Psoas muscle (tissue), 8 donors: ENCODE data around the gene MDN1. TPM values are rescaled to one million over a fixed set of nuclear protein-coding genes. Genes with fewer than 3 reads are reported as not detected.
"Not testable (repeated sequence)": the region's sequence is repeated elsewhere in the genome, so short reads cannot be mapped to it uniquely, and the experiment has no call there.

Experiments used
- ATAC-seq, 4 donors: fragments of 200-7000 bp; cut with Tn5 transposase; one replicate each; pipeline ENCODE4 v1.9.1; 2020; ENCODE audit warnings: moderate library complexity in 3 of 4, mild to moderate bottlenecking in 2 of 4
- DNase-seq, 2 donors: peaks; one replicate each; pipeline ENCODE4 v3.0.0-alpha.2; 2020
- H3K27ac ChIP-seq: fragments of 200-600 bp; one replicate; pipeline ENCODE4 v1.8.0; 2022
- H3K27me3 ChIP-seq, 3 donors: fragments of 200-600 bp in 1 of 3; one replicate each; pipeline versions ENCODE4 v1.6.1 to v1.8.0; 2013 to 2022; ENCODE audit warnings: low read length in 2 of 3, mild to moderate bottlenecking in 2 of 3, moderate library complexity in 1 of 3; ENCODE audit not compliant: insufficient read depth in 3 of 3
- H3K36me3 ChIP-seq, 2 donors: fragments of 200-600 bp in 1 of 2; one replicate each; pipeline versions ENCODE4 v1.6.1 to v1.8.0; 2013 to 2022; ENCODE audit warnings: low read depth in 1 of 2, mild to moderate bottlenecking in 1 of 2, moderate library complexity in 1 of 2; ENCODE audit not compliant: insufficient read depth in 1 of 2
- H3K4me1 ChIP-seq: fragments of 200-600 bp; one replicate; pipeline ENCODE4 v1.8.0; 2022
- H3K4me3 ChIP-seq: fragments of 200-600 bp; one replicate; pipeline ENCODE4 v1.8.0; 2022; ENCODE audit warnings: mild to moderate bottlenecking
- H3K9me3 ChIP-seq: fragments of 200-600 bp; one replicate; pipeline ENCODE4 v1.8.0; 2022
- CTCF ChIP-seq: fragments of 200-600 bp; IDR thresholded peaks from one replicate; pipeline ENCODE4 v1.8.0; 2022; ENCODE audit warnings: antibody characterized with exemption
- WGBS, 3 donors: extraction: QIAGEN DNeasy Blood & Tissue Kit; methylation state at CpG; one replicate each; pipeline versions ENCODE4 v1.1.6 to v1.1.7; 2013; 5-methylcytosine and 5-hydroxymethylcytosine counted together
- intact Hi-C, 2 donors: fragments of 100-400 bp; cut with DNase I; formaldehyde crosslinking; loops; one replicate each; pipeline versions ENCODE4 v1.11.0 to v1.14.2; 2022
- polyA plus RNA-seq, 3 donors: library from polyadenylated mRNA; stranded (reverse); fragments of 200-250 nt; gene quantifications; one replicate each; pipeline ENCODE4 v1.2.3, GENCODE V29; 2013
- total RNA-seq, 4 donors: library from RNA; stranded (reverse); fragmentation: NEBNext Ultra II Directional in 2 of 4; extraction: Animal tissue kit (Norgen Biotek cat#: 25700) in 2 of 4; gene quantifications; one replicate each; pipeline versions ENCODE4 v1.2.1 to v1.2.4, GENCODE V29; 2021 to 2023
- donor health status: healthy with polysubstance abuse.
- donor health status: DM: no; HTN: no; CAD: no; lungs with moderate emphysema.
- donor health status: Bipolar disorder and iron deficiency.
- donor health status: healthy.
- donor health status: DM: yes; HTN: yes; CAD: no.
- donor health status: DM: no; HTN: no; CAD: no.
- donor health status: DM: no; HTN: no; CAD: no.
- donor health status: DM: yes; HTN: yes; CAD: no.

MDN1 gene
- total and polyA plus RNA-seq, 7 donors = 7.5 to 27.2 (median 14.6) TPM

- Histone ChIP-seq H3K4me1 (no peaks in the 10 kb centered on the region), H3K4me3 (no peak overlapping the region), H3K27ac (no peak overlapping the region), H3K27me3 (no peaks in the 10 kb centered on the region), H3K36me3 (peaks cover 13 to 91% of the 10 kb centered on the region in 2 donors), H3K9me3 (no peaks in the 10 kb centered on the region)
- TF ChIP-seq CTCF = no peak
- DNase-seq (no peak), ATAC-seq (no peak)
- intact Hi-C loops = no loop called here
These were observed 85.1 kb downstream of the MDN1 start for GRCh38 chr6:89734526-89734925.

GRCh38 chr6:89731924-89732567 lies 87.5 kb downstream of the MDN1 start:
- DNase-seq (no peak), ATAC-seq (no peak)
- peaks cover 7 to 91% of the 10 kb centered on the region in 2 donors for H3K36me3 ChIP-seq
- H3K4me3 ChIP-seq = no peak overlapping the region
- no peaks in the 10 kb centered on the region for H3K9me3 ChIP-seq
- TF ChIP-seq CTCF = no peak
- intact Hi-C loops = no loop called here
- no peak overlapping the region for H3K27ac ChIP-seq
- no peaks in the 10 kb centered on the region for H3K27me3 ChIP-seq
- 93 to 96% (median 95%) methylated on average over 3 of the region's 3 CpGs for WGBS, 3 donors
- no peaks in the 10 kb centered on the region for H3K4me1 ChIP-seq

- H3K4me3 ChIP-seq, H3K27ac ChIP-seq, ATAC-seq, H3K27me3 ChIP-seq, intact Hi-C loops, DNase-seq, H3K4me1 ChIP-seq, H3K9me3 ChIP-seq: not testable (repeated sequence)
- WGBS, 3 donors = 96 to 99% (median 98%) methylated on average over 2 of the region's 2 CpGs
- H3K36me3 ChIP-seq = peaks cover 7 to 91% of the 10 kb centered on the region in 2 donors
These were observed 88.3 kb downstream of the MDN1 start for GRCh38 chr6:89731262-89731661.

- intact Hi-C loops = no loop called here
- H3K4me3 ChIP-seq = no peak overlapping the region
- no peaks in the 10 kb centered on the region for H3K9me3 ChIP-seq
- peaks cover 7 to 89% of the 10 kb centered on the region in 2 donors for H3K36me3 ChIP-seq
- no peak for ATAC-seq
- no peak for DNase-seq
- 95 to 100% (median 95%) methylated on average over 1 of the region's 1 CpG for WGBS, 3 donors
- no peak overlapping the region for H3K27ac ChIP-seq
- TF ChIP-seq CTCF = no peak
- no peaks in the 10 kb centered on the region for H3K27me3 ChIP-seq
- H3K4me1 ChIP-seq = no peaks in the 10 kb centered on the region
These were observed 89.8 kb downstream of the MDN1 start for GRCh38 chr6:89729818-89730217.

GRCh38 chr6:89727501-89727900 lies 92.1 kb downstream of the MDN1 start:
- 92 to 98% (median 94%) methylated on average over 7 of the region's 7 CpGs for WGBS, 3 donors
- H3K27me3 ChIP-seq = no peaks in the 10 kb centered on the region
- no peaks in the 10 kb centered on the region for H3K4me1 ChIP-seq
- H3K4me3 ChIP-seq = no peak overlapping the region
- no peak for TF ChIP-seq CTCF
- intact Hi-C loops = no loop called here
- ATAC-seq (no peak), DNase-seq (no peak)
- no peaks in the 10 kb centered on the region for H3K9me3 ChIP-seq
- no peak overlapping the region for H3K27ac ChIP-seq
- H3K36me3 ChIP-seq = peaks cover 7 to 97% of the 10 kb centered on the region in 2 donors
